WTC11 (cell line): Measurements from ENCODE around the gene UPK3A.

Experiments
- ATF2 ChIP-seq: sonication (generic); formaldehyde crosslinking; IDR thresholded peaks from 2 replicates; pipeline ENCODE4 v1.8.1; 2022; ENCODE audit warnings: low read depth, missing genetic modification reagents, borderline replicate concordance
- CBFB ChIP-seq: sonication (generic); formaldehyde crosslinking; IDR thresholded peaks from 2 replicates; pipeline ENCODE4 v1.8.1; 2022; ENCODE audit warnings: mild to moderate bottlenecking, low read depth, missing genetic modification reagents
- MAX ChIP-seq: sonication (generic); formaldehyde crosslinking; IDR thresholded peaks from 2 replicates; pipeline ENCODE4 v1.8.0; 2022; ENCODE audit warnings: mild to moderate bottlenecking, missing genetic modification reagents
- NFYB ChIP-seq: sonication (generic); formaldehyde crosslinking; conservative IDR thresholded peaks from 2 replicates; pipeline ENCODE4 v1.8.0; 2022; ENCODE audit warnings: low read depth, missing genetic modification reagents
- ZNF423 ChIP-seq: fragments of 250-450 bp; sonication (Bioruptor Pico); IDR thresholded peaks from 2 replicates; pipeline ENCODE4 v2.1.2; 2022; ENCODE audit warnings: mild to moderate bottlenecking, moderate library complexity
- TF ChIP-seq, protein P1 (sequence below): fragments of 200-600 bp; IDR thresholded peaks from 2 replicates; pipeline ENCODE4 v1.8.0; 2022; ENCODE audit warnings: antibody characterized with exemption
- TF ChIP-seq, protein P2 (sequence below): sonication (generic); formaldehyde crosslinking; IDR thresholded peaks from 2 replicates; pipeline ENCODE4 v1.8.1; 2023; ENCODE audit warnings: mild to moderate bottlenecking, missing genetic modification reagents, borderline replicate concordance

DNA sequence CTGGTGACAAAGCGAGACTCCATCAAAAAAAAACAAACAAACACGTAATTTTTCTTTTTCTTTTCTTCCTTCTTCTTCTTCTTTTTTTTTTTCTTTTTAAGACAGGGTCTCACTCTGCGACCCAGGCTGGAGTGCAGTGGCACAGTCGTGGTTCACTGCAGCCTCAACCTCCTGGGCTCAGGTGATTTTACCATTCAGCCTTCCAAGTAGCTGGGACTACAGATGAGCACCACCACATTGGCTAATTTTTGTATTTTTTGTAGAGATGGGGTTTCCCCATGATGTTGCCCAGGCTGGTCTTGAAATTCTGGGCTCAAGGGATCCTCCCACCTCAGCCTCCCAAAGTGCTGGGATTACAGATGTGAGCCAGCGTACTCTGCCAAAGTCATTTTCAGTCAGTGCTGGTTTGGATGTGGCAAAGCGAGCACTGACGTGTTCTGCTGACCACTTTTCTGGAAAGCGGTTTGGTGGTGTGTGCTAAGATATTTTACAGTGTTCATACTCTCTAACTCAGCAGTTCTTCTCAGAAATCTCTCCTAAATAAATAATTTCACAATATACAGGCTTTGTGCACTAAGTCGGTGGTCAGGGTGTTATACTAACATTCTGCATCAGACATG lies 35.7 kb downstream of the UPK3A start:
- TF ChIP-seq, protein P1, sequence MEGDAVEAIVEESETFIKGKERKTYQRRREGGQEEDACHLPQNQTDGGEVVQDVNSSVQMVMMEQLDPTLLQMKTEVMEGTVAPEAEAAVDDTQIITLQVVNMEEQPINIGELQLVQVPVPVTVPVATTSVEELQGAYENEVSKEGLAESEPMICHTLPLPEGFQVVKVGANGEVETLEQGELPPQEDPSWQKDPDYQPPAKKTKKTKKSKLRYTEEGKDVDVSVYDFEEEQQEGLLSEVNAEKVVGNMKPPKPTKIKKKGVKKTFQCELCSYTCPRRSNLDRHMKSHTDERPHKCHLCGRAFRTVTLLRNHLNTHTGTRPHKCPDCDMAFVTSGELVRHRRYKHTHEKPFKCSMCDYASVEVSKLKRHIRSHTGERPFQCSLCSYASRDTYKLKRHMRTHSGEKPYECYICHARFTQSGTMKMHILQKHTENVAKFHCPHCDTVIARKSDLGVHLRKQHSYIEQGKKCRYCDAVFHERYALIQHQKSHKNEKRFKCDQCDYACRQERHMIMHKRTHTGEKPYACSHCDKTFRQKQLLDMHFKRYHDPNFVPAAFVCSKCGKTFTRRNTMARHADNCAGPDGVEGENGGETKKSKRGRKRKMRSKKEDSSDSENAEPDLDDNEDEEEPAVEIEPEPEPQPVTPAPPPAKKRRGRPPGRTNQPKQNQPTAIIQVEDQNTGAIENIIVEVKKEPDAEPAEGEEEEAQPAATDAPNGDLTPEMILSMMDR: no peak
- TF ChIP-seq NFYB (CRISPR knock-in tag): no peak
- TF ChIP-seq MAX (CRISPR knock-in tag): no peak
- TF ChIP-seq, protein P2, sequence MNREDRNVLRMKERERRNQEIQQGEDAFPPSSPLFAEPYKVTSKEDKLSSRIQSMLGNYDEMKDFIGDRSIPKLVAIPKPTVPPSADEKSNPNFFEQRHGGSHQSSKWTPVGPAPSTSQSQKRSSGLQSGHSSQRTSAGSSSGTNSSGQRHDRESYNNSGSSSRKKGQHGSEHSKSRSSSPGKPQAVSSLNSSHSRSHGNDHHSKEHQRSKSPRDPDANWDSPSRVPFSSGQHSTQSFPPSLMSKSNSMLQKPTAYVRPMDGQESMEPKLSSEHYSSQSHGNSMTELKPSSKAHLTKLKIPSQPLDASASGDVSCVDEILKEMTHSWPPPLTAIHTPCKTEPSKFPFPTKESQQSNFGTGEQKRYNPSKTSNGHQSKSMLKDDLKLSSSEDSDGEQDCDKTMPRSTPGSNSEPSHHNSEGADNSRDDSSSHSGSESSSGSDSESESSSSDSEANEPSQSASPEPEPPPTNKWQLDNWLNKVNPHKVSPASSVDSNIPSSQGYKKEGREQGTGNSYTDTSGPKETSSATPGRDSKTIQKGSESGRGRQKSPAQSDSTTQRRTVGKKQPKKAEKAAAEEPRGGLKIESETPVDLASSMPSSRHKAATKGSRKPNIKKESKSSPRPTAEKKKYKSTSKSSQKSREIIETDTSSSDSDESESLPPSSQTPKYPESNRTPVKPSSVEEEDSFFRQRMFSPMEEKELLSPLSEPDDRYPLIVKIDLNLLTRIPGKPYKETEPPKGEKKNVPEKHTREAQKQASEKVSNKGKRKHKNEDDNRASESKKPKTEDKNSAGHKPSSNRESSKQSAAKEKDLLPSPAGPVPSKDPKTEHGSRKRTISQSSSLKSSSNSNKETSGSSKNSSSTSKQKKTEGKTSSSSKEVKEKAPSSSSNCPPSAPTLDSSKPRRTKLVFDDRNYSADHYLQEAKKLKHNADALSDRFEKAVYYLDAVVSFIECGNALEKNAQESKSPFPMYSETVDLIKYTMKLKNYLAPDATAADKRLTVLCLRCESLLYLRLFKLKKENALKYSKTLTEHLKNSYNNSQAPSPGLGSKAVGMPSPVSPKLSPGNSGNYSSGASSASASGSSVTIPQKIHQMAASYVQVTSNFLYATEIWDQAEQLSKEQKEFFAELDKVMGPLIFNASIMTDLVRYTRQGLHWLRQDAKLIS (CRISPR knock-in tag): no peak
- no peak for TF ChIP-seq ATF2 (CRISPR knock-in tag)
- no peak for TF ChIP-seq CBFB (CRISPR knock-in tag)
- TF ChIP-seq ZNF423: no peak
